Mucosa of stomach (tissue), 1 donor: Measurements from ENCODE around the gene ZNF772.

Source experiments
- H3K27me3 ChIP-seq: one replicate; pipeline ENCODE4 v1.7.0; 2013; ENCODE audit warnings: mild to moderate bottlenecking, low read length; ENCODE audit not compliant: control insufficient read depth, insufficient read depth
- H3K36me3 ChIP-seq: one replicate; pipeline ENCODE4 v1.7.0; 2013; ENCODE audit warnings: low read length; ENCODE audit not compliant: control insufficient read depth, insufficient read depth
- H3K4me1 ChIP-seq: one replicate; pipeline ENCODE4 v1.7.0; 2013; ENCODE audit warnings: mild to moderate bottlenecking, low read length; ENCODE audit not compliant: control insufficient read depth, insufficient read depth
- H3K4me3 ChIP-seq: one replicate; pipeline ENCODE4 v1.7.0; 2013; ENCODE audit warnings: low read length
- H3K9ac ChIP-seq: one replicate; pipeline ENCODE4 v1.7.0; 2013; ENCODE audit warnings: mild to moderate bottlenecking, low read length, moderate library complexity
- H3K9me3 ChIP-seq: one replicate; pipeline ENCODE4 v1.7.0; 2013; ENCODE audit warnings: mild to moderate bottlenecking, low read length, moderate library complexity; ENCODE audit not compliant: control insufficient read depth
- donor health status: Pancreatic carcinoma.

Gene ZNF772

DNA sequence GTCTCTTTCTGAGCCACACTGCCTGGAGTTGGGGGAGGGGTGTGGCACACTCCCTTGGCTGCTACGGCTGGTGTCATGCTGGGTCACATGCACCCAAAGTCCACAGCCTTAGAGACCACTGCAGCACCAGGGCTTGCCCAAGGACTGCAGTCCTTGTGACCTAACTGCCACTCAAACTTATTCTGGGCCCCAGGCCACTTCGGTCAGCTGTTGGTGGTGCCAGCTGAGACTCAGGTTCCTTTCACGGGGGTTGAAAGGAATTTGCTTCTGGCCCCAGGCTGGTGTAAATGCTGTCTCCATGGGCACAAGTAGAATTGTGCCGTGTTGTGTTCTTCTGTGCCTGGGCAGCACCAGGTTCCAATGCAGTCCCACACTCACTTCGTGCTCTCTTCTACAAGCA, 10.9 kb downstream of the ZNF772 start:
- H3K4me3 ChIP-seq, result peak overlapping the region; percentile 17
- H3K9me3 ChIP-seq, result peaks cover 14% of the 10 kb centered on the region

GRCh38 chr19:57465680-57466381, 11.5 kb downstream of the ZNF772 start:
- H3K4me1 ChIP-seq, result no peaks in the 10 kb centered on the region
- H3K9ac ChIP-seq, result no peak overlapping the region
- H3K4me3 ChIP-seq, result no peak overlapping the region
- no peaks in the 10 kb centered on the region for H3K36me3 ChIP-seq
- no peaks in the 10 kb centered on the region for H3K27me3 ChIP-seq
- H3K9me3 ChIP-seq, result peaks cover 7% of the 10 kb centered on the region

More for the DNA sequence above, 10.9 kb downstream of the ZNF772 start:
- no peaks in the 10 kb centered on the region for H3K4me1 ChIP-seq
- no peaks in the 10 kb centered on the region for H3K36me3 ChIP-seq
- H3K27me3 ChIP-seq, result no peaks in the 10 kb centered on the region
- H3K9ac ChIP-seq, result no peak overlapping the region

DNA sequence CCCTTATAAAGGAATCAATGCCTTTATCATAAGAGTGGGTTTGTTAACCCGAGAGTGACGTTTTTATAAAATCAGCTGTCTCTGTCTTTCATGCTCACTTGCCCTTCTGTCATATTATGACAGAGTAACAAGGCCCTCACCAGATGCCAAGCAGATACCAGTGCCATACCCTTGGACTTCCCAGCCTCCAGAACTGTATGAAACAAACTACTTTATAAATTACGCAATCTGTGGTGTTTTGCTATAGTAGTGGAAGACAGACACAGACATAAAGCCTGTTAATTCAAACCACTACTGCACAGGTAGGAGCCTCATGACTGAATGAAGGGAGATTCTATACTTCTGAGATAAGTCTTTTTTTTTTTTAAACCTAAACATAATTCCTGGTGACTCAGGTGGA, 25.1 kb downstream of the ZNF772 start:
- H3K4me1 ChIP-seq, result no peaks in the 10 kb centered on the region
- no peaks in the 10 kb centered on the region for H3K9me3 ChIP-seq
- H3K9ac ChIP-seq, result no peak overlapping the region
- H3K36me3 ChIP-seq, result no peaks in the 10 kb centered on the region
- no peak overlapping the region for H3K4me3 ChIP-seq
- H3K27me3 ChIP-seq, result no peaks in the 10 kb centered on the region

- peaks cover 15% of the 10 kb centered on the region for H3K9me3 ChIP-seq
- no peaks in the 10 kb centered on the region for H3K4me1 ChIP-seq
- no peak overlapping the region for H3K9ac ChIP-seq
- H3K4me3 ChIP-seq, result no peak overlapping the region
- H3K36me3 ChIP-seq, result peaks cover 5% of the 10 kb centered on the region
- H3K27me3 ChIP-seq, result no peaks in the 10 kb centered on the region
Measured at GRCh38 chr19:57443121-57443696, 34.2 kb downstream of the ZNF772 start.

DNA sequence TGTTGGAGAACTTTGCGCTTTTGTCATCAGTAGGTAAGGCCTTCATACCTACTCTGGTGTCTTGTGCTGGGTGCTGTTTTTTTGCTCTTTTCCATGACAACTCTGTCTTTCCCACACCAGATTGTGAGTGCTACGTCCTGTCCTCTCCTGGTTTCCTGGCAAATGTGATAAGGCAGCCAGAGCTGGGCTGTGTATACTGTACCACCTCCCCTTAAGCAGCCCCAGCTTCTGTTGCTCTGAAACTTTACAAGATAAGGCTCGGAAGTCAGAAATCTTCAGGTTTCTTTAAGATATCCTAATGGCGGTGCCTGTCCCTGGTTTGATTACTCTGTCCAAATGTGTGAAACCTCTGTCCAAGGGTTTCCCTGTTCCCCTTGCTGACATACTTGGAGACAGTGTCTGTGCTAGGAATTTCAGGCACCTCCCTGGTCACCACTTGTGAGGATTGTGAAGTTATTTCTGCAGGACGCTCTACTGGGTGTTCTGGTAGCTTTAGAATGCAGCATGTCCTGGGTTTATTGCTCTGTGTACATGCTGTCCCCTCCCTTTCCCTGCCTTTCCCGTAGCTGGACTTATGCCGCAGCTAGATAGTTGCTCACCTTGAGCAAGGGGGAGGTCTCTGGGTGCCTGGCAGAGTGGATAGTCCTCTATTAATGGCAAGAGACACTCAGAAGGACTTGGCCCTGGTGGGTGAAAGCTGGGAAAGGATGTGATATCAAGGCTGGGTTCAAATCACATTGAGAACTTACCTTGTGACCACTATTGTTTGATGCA, 35.2 kb downstream of the ZNF772 start:
- Histone ChIP-seq H3K9ac (no peak overlapping the region), H3K27me3 (no peaks in the 10 kb centered on the region), H3K9me3 (peaks cover 15% of the 10 kb centered on the region), H3K4me3 (no peak overlapping the region), H3K36me3 (peaks cover 5% of the 10 kb centered on the region), H3K4me1 (no peaks in the 10 kb centered on the region)

GRCh38 chr19:57438925-57439324, 38.4 kb downstream of the ZNF772 start:
- H3K9me3 ChIP-seq, result peaks cover 15% of the 10 kb centered on the region
- H3K36me3 ChIP-seq, result peaks cover 5% of the 10 kb centered on the region
- no peaks in the 10 kb centered on the region for H3K27me3 ChIP-seq
- peaks cover 16% of the 10 kb centered on the region for H3K4me1 ChIP-seq
- no peak overlapping the region for H3K4me3 ChIP-seq
- no peak overlapping the region for H3K9ac ChIP-seq

DNA sequence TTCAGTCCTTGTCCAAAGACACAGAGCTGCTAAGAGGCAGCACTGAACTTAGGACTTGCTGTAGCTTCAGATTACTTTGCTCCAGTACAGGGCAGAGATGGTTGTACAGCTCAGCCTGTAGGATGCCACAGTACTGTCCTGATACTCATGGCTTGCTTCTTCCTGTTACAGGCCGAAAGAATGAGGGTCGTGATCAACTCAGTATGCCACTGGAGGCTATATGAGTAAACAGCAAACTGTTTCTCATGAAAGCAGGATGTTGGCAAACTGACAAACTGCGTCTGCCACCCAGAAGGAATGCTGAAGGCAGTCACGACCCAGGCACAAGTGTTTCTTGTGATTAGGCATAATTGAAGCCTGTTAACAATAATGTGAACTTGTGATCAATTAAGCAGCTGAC, 39.4 kb downstream of the ZNF772 start:
- no peaks in the 10 kb centered on the region for H3K27me3 ChIP-seq
- H3K4me1 ChIP-seq, result peaks cover 16% of the 10 kb centered on the region
- no peaks in the 10 kb centered on the region for H3K36me3 ChIP-seq
- H3K9me3 ChIP-seq, result peaks cover 6% of the 10 kb centered on the region
- H3K4me3 ChIP-seq, result no peak overlapping the region
- H3K9ac ChIP-seq, result no peak overlapping the region

GRCh38 chr19:57436417-57436816, 40.9 kb downstream of the ZNF772 start:
- Histone ChIP-seq H3K9ac (no peak overlapping the region), H3K27me3 (no peaks in the 10 kb centered on the region), H3K9me3 (peaks cover 3% of the 10 kb centered on the region), H3K4me1 (peaks cover 16% of the 10 kb centered on the region), H3K4me3 (no peak overlapping the region), H3K36me3 (no peaks in the 10 kb centered on the region)

DNA sequence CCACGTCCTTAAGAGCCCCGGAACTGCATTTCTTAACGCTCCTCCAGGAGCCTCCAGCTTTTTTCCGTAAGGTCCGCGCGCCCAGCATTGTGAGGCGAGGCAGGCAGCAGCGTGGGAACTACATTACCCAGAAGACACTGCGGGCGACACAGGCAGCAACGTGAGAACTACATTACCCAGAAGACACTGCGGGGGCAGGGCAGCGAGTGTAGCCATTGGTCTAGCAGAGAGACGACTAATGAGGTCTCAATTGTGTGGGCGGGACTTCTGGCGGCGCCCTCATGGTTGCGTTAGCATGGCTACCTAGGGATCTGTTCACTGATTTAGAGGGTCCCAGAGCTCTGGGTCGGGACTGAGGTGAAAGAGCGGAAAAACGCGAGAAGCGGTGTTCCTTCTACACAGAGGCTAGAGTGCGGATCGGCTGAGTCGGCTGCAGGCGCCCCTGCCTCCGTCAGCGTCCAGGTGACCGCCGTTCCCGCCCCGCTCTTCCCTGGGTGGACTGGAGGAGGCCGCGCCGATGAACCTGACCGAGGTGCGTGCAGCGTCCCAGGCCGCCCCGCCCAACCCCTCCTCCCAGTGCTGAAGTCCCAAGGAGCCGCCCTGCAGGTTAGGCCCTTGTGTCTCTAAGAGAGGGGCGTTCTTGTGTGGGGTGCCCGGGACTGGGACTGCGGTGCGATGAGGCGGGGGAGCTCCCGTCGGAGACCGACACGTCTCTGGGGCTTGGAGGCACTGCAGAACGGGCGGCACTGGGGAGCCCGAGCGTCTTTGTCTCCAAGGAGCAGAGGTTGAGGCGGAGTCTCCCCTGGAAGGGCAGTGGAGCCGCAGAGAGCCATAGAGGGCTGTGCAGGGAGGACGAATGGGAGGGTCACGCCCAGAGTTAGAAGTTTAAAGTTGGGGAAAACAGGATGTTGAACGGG, 42.0 kb downstream of the ZNF772 start, which contains the start of gene ZNF749:
Gene ZNF749 (plus strand): TSS at position 264 of the 917 bp plus-strand sequence. CDS start 254 bp downstream, at position 518.
- no peaks in the 10 kb centered on the region for H3K27me3 ChIP-seq
- H3K4me1 ChIP-seq, result peaks cover 16% of the 10 kb centered on the region
- no peaks in the 10 kb centered on the region for H3K36me3 ChIP-seq
- H3K9ac ChIP-seq, result peak within 1 kb of the TSS; percentile 75
- peaks cover 3% of the 10 kb centered on the region for H3K9me3 ChIP-seq
- H3K4me3 ChIP-seq, result peak within 1 kb of the TSS; percentile 49

GRCh38 chr19:57434386-57435061, 42.8 kb downstream of the ZNF772 start:
- peaks cover 16% of the 10 kb centered on the region for H3K4me1 ChIP-seq
- H3K9me3 ChIP-seq, result peaks cover 3% of the 10 kb centered on the region
- peak overlapping the region; percentile 75 for H3K9ac ChIP-seq
- no peaks in the 10 kb centered on the region for H3K27me3 ChIP-seq
- no peaks in the 10 kb centered on the region for H3K36me3 ChIP-seq
- peak overlapping the region; percentile 21 for H3K4me3 ChIP-seq

DNA sequence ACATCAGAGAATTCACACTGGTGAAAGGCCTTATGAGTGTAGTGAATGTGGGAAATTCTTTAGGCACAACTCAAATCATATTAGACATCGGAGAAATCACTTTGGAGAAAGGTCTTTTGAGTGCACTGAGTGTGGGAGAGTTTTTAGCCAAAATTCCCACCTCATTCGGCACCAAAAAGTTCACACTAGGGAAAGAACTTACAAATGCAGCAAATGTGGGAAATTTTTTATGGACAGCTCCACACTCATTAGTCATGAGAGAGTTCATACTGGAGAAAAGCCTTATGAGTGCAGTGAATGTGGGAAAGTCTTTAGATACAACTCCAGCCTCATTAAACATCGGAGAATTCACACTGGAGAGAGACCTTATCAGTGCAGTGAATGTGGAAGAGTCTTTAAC, 56.3 kb downstream of the ZNF772 start:
- H3K9me3 ChIP-seq, result peaks cover 8% of the 10 kb centered on the region
- H3K4me3 ChIP-seq, result no peak overlapping the region
- no peak overlapping the region for H3K9ac ChIP-seq
- H3K4me1 ChIP-seq, result no peaks in the 10 kb centered on the region
- peaks cover 21% of the 10 kb centered on the region for H3K36me3 ChIP-seq
- H3K27me3 ChIP-seq, result no peaks in the 10 kb centered on the region
